GM12878 (cell line): ENCODE data around the gene OR2T27. TPM values are rescaled to one million over a fixed set of nuclear protein-coding genes. Genes with fewer than 3 reads are reported as not detected.

ENCODE experiments used
- ATAC-seq: fragments of 200-7000 bp; cut with Tn5 transposase; 3 replicates; pipeline ENCODE4 v1.9.1; 2020; ENCODE audit warnings: mild to moderate bottlenecking, moderate library complexity
- BruUV-seq: library from RNA; stranded (reverse); fragments of 400-500 nt; replicated peaks from 2 replicates; lab custom pipeline; 2021; lab: Mats Ljungman, UMichigan
- CTCF ChIA-PET: fragments of 300-600 bp; sonication (Branson Sonifier 250); formaldehyde crosslinking; extraction: SDS; loops from one replicate; lab custom pipeline; 2021; ENCODE audit warnings: inconsistent platforms; lab: Yijun Ruan, JAX
- POLR2A ChIA-PET: fragments of 350-600 bp; formaldehyde crosslinking; extraction: SDS; loops from one replicate; lab custom pipeline; 2021; ENCODE audit warnings: inconsistent platforms; lab: Charles Lee
- RAD21 ChIA-PET: fragments of 300-600 bp; sonication (Branson Sonifier 250); formaldehyde crosslinking; loops from one replicate; lab custom pipeline; 2023; ENCODE audit warnings: antibody characterized with exemption; ENCODE audit not compliant: unreplicated experiment; lab: Charles Lee
- SMC1A ChIA-PET: fragments of 300-600 bp; sonication (Branson Sonifier 250); formaldehyde crosslinking; loops from one replicate; lab custom pipeline; 2023; ENCODE audit not compliant: unreplicated experiment, uncharacterized antibody; lab: Charles Lee
- DNase-seq: peaks from one replicate; pipeline ENCODE4 v3.0.0-alpha.2; 2011; ENCODE audit warnings: low read depth, low spot score
- FAIRE-seq: peaks from 3 replicates; lab custom pipeline; 2011; peaks lifted over from hg19 to GRCh38; lab: Jason Lieb, UNC
- H2AFZ ChIP-seq: 2 replicates; pipeline ENCODE4 v1.6.0; 2011; ENCODE audit warnings: low read depth, low read length, control low read depth; ENCODE audit not compliant: control insufficient read depth
- H3K27ac ChIP-seq: 2 replicates; pipeline ENCODE4 v1.5.1; 2011; ENCODE audit warnings: control low read depth; ENCODE audit not compliant: control insufficient read depth, insufficient read depth
- H3K27me3 ChIP-seq, 2 experiments: replicated peaks in 1 of 2; 2 replicates each; pipeline versions ENCODE4 v1.6.0 to v1.6.1; 2011; ENCODE audit warnings: low read length in 1 of 2; ENCODE audit not compliant: control insufficient read depth in 2 of 2, insufficient read depth in 2 of 2
- H3K36me3 ChIP-seq, 2 experiments: 2 replicates each; pipeline ENCODE4 v1.5.1; 2011; ENCODE audit warnings: low read length in 1 of 2; ENCODE audit not compliant: control insufficient read depth in 2 of 2, insufficient read depth in 2 of 2
- H3K4me1 ChIP-seq: 2 replicates; pipeline ENCODE4 v1.6.1; 2011; ENCODE audit warnings: mild to moderate bottlenecking, low read length, moderate library complexity, mixed read lengths; ENCODE audit not compliant: control insufficient read depth, insufficient read depth
- H3K4me2 ChIP-seq: 2 replicates; pipeline ENCODE4 v1.6.0; 2011; ENCODE audit warnings: control low read depth; ENCODE audit not compliant: control insufficient read depth, insufficient read depth
- H3K4me3 ChIP-seq: fragments of 200-600 bp; sonication (generic); 2 replicates; pipeline ENCODE4 v1.5.1; 2016
- H3K79me2 ChIP-seq: 2 replicates; pipeline ENCODE4 v1.6.0; 2011; ENCODE audit warnings: low read length; ENCODE audit not compliant: control insufficient read depth, insufficient read depth
- H3K9ac ChIP-seq: 2 replicates; pipeline ENCODE4 v1.8.0; 2011; ENCODE audit warnings: low read length, control low read depth, mixed read lengths; ENCODE audit not compliant: control insufficient read depth, insufficient read depth
- H3K9me3 ChIP-seq: replicated peaks from 3 replicates; pipeline ENCODE4 v1.5.1; 2011; ENCODE audit warnings: mild to moderate bottlenecking, low read length; ENCODE audit not compliant: control insufficient read depth, insufficient read depth
- H4K20me1 ChIP-seq: 2 replicates; pipeline ENCODE4 v1.6.0; 2011; ENCODE audit not compliant: control insufficient read depth, insufficient read depth
- FOXM1 ChIP-seq: IDR thresholded peaks from 2 replicates; pipeline ENCODE4 v1.6.1; 2012; ENCODE audit warnings: low read depth, mild to moderate bottlenecking, inconsistent platforms, low read length, moderate library complexity
- LARP7 ChIP-seq: fragments of 450-650 bp; IDR thresholded peaks from 2 replicates; pipeline ENCODE4 v1.6.1; 2017; ENCODE audit warnings: mild to moderate bottlenecking
- NR2C2 ChIP-seq: IDR thresholded peaks from 2 replicates; pipeline ENCODE4 v1.6.1; 2011; ENCODE audit warnings: borderline replicate concordance, low read depth; ENCODE audit not compliant: control insufficient read depth, insufficient read length
- ZBTB40 ChIP-seq: fragments of 450-650 bp; IDR thresholded peaks from 2 replicates; pipeline ENCODE4 v1.6.1; 2016; ENCODE audit warnings: mild to moderate bottlenecking, moderate library complexity, borderline replicate concordance
- WGBS: methylation state at CpG from one replicate; pipeline ENCODE4 v1.1.6; 2016; ENCODE audit warnings: low lambda C conversion rate; ENCODE audit not compliant: insufficient replicate concordance, insufficient coverage; ENCODE audit errors: missing lambda C conversion rate; 5-methylcytosine and 5-hydroxymethylcytosine counted together
- in situ Hi-C: fragments of 300-500 bp; cut with MboI; formaldehyde crosslinking; loops from 9 replicates; pipeline ENCODE4 v1.14.3; 2018; ENCODE audit warnings: mixed read lengths
- intact Hi-C: fragments of 100-400 bp; cut with micrococcal nuclease; formaldehyde crosslinking; loops from one replicate; pipeline ENCODE4 v1.14.2; 2022; ENCODE audit not compliant: unreplicated experiment
- polyA plus RNA-seq, 11 experiments: library from polyadenylated mRNA; depleted of rRNA in 4 of 11; unstranded in 6 of 11; stranded (reverse) in 5 of 11; fragments of >200 nt; fragmentation: Nextera tagmentation in 4 of 11; fragmentation: Illumina TruSeq in 1 of 11; extraction: Ambion mirVana in 4 of 11; extraction: Trizol in 1 of 11; gene quantifications; 1 replicate in 1 of 11; 2 replicates in 10 of 11; pipeline versions ENCODE4 v1.2.1 to v1.2.3, GENCODE V29; 2011 to 2016; ENCODE audit warnings: inconsistent platforms in 2 of 11, missing spikeins in 2 of 11, low read depth in 1 of 11
- total RNA-seq, 4 experiments: library from RNA; depleted of rRNA in 3 of 4; stranded (reverse); fragments of >200 nt in 3 of 4; fragmentation: Illumina TruSeq in 1 of 4; extraction: Trizol in 1 of 4; gene quantifications; 2 replicates each; pipeline versions ENCODE4 v1.2.1 to v1.2.3, GENCODE V29; 2013 to 2021
- TF ChIP-seq, protein P1 (sequence below): IDR thresholded peaks from 2 replicates; pipeline ENCODE4 v1.6.1; 2012; ENCODE audit warnings: low read depth, low read length, improper control_type of control experiment
- TF ChIP-seq, protein P2 (sequence below): fragments of 450-650 bp; IDR thresholded peaks from 2 replicates; pipeline ENCODE4 v1.6.1; 2016; ENCODE audit warnings: mild to moderate bottlenecking

Gene OR2T27
- total and polyA plus RNA-seq, 10 of the 15 experiments (the other 5 are each of a cell fraction or from before 2014, with no cell fraction given) = 0.13 to 0.33 (median 0.22) TPM; not detected in 3

DNA sequence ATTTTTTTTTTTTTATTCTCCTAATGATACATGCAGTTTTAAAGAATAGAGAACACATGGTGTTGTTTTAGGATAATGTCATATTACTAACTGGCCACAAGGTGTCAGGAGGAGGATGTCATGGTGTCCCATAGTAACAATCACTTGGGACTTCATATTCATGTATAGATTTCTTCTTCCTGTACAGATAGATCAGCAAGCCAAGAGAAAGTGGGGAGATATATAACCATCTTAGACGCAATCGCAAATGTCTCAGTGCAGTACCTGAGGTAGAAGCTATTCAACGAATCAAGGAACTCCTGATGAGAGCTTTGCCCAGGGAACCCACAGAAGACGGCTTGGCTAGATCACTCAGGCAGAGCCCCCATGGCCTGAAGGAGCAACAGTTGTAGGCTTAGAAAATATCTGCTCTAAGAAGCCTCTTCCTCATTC, 32.7 kb downstream of the OR2T27 start:
- no peak for DNase-seq
- BruUV-seq = no TSS peak
- Histone ChIP-seq H4K20me1 (no peaks in the 10 kb centered on the region), H3K9ac (no peak overlapping the region), H3K4me2 (no peak overlapping the region), H3K27me3 (no peaks in the 10 kb centered on the region), H3K4me3 (no peak overlapping the region), H3K9me3 (no peaks in the 10 kb centered on the region), H3K36me3 (no peaks in the 10 kb centered on the region), H3K27ac (no peak overlapping the region), H2AFZ (no peak overlapping the region), H3K79me2 (no peaks in the 10 kb centered on the region), H3K4me1 (no peaks in the 10 kb centered on the region)
- CTCF ChIA-PET = no interaction called here
- RAD21 ChIA-PET = no interaction called here
- in situ Hi-C loops = no loop called here
- ATAC-seq = no peak
- TF ChIP-seq, protein P1, sequence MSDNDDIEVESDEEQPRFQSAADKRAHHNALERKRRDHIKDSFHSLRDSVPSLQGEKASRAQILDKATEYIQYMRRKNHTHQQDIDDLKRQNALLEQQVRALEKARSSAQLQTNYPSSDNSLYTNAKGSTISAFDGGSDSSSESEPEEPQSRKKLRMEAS = no peak
- TF ChIP-seq, protein P2, sequence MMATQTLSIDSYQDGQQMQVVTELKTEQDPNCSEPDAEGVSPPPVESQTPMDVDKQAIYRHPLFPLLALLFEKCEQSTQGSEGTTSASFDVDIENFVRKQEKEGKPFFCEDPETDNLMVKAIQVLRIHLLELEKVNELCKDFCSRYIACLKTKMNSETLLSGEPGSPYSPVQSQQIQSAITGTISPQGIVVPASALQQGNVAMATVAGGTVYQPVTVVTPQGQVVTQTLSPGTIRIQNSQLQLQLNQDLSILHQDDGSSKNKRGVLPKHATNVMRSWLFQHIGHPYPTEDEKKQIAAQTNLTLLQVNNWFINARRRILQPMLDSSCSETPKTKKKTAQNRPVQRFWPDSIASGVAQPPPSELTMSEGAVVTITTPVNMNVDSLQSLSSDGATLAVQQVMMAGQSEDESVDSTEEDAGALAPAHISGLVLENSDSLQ = no peak
- no peak for TF ChIP-seq LARP7
- TF ChIP-seq NR2C2 = no peak
- TF ChIP-seq FOXM1 = no peak
- TF ChIP-seq ZBTB40 = no peak
- POLR2A ChIA-PET = no interaction called here
- no CpG with 5 or more reads among the region's 4 CpGs for WGBS
- SMC1A ChIA-PET = no interaction called here
- FAIRE-seq = no peak
- intact Hi-C loops = no loop called here
